HG03103 (cell line): Measurements from ENCODE around the gene DNAJB12.
"Not testable (repeated sequence)": the region's sequence is repeated elsewhere in the genome, so short reads cannot be mapped to it uniquely, and the experiment has no call there.

ENCODE experiments used
- ATAC-seq: cut with Tn5 transposase; IDR thresholded peaks from one replicate; pipeline ENCODE4 v1.9.1; 2021; ENCODE audit warnings: low read depth; ENCODE audit not compliant: unreplicated experiment

The DNAJB12 gene

DNA sequence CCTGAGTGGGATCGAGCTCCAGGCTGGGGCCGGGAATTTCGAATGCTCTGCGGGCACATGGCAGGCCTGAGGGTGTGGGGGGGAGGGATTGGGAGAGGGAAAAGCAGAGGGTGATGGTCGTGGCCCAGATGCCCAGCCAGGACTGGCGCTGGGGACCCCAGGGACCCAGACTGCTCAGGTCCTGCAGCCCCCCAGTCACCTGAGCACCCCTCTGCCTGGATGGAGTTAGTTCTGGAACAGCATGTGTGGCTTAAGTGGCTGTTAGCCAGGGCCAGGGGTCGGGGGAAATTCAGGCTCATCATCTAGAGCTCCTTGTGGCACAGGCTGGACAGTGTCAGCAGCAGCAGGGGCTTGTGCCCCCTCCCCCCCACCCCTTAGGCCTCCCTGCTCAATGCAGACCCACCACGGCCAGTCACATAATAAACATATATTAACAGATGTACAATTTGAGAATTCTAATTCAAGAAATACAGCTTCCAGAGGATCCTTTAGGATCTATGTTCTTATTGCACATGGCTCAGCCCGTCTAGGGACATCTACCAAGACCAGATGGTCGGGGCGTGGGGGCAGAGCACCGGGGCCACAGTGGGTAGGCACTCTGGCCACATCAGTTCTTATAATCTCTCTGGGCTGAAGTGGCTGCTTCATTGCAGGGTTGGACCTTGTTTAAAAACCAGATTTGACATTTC is 22.2 kb downstream of the DNAJB12 start:
- ATAC-seq = no peak

DNA sequence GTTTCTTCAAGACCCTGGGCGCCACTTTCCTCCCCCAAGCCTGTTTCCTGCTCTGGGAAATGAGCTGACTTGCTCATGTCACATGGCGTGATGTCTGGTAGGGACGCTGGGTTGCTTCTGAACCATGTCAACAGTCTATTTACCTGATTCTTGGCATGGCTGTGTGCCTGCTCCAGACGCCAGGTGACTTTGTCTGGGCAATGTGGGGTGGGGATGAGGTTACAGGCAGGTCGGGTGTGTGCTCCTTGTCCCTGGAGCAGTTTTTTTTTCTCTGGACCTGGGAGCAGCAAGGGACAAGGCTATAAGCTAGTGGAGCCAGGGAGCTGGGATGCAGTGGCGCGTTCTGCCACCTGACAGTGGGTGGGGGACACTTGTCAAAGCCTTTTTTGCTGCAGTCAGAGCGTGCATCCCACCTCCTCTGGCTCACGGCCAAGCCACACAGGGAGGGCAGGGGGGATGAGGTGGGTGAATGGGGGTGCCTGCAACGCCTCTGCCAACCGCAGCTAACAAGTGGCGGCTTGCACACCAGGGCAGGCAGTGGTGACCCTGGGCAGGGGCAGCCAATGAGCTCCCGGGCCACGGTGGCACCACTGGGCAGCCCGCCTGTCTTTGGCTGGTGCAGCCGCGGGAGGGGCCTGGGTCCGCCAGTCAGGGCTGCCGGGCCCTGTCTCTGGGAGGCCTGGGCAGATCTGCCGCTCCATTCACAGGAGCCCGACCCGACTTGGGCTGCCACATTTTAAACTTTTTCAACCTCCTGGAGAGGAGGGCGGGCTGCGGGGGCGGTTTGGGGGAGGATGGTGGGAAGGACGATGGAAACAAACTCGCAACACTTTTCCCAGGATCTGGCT is 22.9 kb downstream of the DNAJB12 start:
- ATAC-seq = peak; percentile 39

DNA sequence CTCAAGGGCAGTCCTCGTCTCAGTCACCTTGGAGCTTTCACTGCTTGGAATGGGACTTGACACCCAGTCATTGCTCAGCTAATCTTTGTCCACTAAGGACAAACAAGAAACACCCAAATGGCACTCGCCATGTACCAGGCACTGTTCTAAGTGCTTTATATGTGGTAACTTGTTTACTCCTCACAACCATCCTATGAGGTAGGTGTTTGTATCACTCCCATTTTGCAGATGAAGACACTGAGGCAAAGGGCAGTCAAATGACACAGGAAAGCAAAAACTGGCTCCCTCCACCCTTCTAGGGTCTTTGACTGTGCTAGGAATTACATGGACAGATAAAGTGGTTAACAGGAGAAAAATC is 24.7 kb downstream of the DNAJB12 start:
- ATAC-seq = no peak

DNA sequence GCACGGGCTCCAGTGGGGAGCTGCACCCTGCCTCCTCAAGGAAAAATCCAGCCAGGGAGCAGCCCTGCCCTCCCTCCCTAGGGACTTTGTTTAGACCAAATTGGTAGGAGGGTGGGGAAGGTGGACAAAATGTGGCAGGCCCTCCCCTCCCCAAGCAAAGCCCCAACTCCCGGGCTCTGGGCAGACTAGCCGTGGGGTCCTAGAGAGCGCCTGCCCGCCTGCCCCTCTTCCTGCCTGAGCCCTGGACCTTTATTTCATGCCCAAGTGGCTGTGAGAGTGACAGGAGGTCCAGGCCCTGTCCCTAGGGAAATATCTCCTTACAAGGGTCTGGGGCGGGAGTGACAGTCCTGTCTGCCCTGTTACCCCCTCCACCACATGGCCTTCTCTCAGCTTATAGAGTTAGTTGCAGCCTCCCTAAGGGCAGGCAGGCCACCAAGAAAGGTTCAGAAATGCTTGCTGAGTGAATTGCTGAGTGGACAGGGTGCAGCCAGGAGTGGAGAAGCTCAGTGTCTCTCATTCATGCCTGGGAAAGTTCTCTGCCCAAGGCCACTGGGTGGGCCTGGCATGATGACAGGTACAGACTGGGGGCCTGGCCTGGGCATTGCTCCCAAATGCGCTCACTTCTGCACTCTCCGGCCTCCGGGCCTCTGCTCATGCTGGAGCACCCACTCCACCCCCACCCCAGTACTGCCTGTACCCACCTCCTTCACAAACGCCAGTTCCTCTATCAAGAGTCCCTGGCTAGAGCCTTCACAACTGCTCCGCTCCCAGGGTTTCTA is 25.2 kb downstream of the DNAJB12 start:
- ATAC-seq = no peak

DNA sequence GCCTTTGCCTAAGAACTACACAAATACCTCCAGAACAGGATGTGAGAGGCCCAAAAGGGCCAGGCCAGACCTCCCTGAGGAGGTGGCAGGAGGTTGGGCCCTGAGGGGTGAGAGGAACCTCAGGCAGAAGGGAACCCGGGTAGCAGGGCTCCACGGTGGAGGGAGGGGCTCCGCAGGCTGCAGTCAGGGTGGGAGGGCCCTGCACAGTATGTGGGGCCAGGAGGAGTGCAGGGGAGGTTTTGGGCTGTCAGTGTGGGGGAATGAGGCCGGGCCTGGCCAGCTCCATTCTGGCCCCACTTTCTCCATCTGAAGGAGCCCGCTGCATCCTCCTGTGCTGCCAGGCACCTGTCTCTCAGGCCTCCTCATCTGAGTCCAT is 25.9 kb downstream of the DNAJB12 start:
- ATAC-seq = no peak

DNA sequence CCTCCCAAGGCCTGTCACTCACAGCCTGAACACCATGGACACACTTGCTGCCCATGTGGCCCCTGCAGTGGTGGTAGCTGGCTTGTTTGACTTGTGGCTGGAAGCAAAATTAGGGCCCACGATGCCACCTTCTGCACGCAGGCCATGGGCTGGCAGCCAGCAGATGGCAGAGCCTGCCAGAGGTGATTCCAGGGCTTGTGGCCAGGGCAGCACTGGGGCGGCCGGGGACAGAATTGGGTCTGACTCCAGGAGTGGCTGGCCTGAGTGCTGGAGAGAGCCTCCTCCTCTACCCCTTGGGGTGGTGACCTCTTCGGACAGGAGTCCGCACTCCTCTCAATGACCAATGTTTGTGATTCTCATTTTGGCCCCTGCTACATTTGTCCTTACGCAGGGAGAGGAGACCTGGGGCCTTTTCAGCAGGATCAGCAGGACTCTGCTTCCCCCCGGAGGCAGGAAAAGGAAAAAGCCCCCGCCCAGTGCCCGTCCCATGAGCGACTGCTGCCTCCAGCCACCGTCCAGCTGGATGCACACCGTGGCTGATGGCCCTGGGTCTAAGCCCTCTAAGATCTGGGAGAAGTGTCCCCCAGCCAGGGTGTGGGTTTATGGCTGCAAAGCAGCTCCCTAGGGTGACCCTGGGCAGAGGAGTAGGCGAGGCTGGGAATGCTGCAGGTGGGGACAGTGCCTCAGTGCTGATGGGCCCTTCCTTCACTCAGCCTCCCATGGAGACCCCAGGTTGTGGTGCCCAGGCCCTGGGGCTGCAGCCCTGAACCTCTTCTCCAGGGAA is 26.5 kb downstream of the DNAJB12 start:
- no peak for ATAC-seq

DNA sequence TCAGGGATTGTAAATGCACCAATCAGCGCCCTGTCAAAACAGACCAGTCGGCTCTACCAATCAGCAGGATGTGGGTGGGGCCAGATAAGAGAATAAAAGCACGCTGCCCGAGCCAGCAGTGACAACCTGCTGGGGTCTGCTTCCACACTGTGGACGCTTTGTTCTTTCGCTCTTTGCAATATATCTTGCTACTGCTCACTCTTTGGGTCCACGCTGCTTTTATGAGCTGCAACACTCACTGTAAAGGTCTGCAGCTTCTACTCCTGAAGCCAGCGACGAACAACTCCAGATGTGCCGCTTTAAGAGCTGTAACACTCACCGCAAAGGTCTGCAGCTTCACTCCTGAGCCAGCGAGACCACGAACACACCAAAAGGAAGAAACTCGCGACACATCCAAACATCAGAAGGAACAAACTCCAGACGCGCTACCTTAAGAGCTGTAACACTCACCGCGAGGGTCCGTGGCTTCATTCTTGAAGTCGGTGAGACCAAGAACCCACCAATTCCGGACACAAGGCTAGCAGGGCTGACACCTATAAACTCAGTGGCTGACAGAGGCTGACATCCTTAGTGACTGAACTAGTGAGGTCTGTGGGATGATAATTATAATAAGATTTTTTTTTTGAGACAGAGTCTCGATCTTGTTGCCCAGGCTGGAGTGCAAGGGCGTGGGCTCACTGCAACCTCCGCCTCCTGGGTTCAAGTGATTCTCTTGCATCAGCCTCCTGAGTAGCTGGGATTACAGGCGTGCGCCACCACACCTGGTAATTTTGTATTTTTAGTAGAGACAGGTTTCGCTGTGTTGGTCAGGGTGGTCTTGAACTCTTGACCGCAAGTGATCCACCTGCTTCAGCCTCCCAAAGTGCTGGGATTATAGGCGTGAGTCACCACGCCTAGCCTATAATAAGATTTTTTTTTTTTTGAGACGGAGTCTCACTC is 27.8 kb downstream of the DNAJB12 start:
- not testable (repeated sequence) for ATAC-seq

DNA sequence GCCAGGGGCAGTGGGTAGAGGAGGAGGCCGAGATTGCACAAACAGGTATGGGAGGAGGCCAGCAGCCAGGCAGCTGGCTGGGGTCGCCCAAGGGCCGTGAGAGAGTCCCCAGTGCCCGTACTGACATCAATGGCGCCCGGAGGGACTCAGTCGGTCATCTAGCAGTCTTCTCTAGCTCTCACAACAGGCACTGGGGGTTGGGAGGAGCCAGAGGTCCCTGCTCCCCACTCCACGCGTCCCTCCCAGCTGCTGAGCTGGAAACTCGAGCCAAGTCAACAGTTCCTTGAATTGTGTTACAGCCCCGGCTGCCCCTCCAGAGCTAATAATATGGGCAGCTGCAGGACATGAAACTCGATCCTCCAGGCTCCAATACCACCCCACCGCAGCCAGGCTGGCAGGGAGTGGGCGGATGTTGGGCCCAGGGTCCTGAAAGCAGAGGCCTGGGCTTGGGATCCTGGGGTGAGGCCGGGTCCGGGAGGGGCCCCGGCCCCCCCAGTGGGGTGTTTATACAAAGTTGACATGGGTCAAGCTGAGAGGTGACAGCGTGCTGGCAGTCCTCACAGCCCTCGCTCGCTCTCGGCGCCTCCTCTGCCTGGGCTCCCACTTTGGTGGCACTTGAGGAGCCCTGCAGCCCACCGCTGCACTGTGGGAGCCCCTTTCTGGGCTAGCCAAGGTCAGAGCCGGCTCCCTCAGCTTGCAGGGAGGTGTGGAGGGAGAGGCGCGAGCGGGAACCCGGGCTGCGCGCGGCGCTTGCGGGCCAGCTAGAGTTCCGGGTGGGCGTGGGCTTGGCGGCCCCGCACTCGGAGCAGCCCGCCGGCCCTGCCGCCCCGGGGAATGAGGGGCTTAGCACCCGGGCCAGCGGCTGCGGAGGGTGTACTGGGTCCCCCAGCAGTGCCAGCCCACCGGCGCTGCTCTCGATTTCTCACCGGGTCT is 29.2 kb downstream of the DNAJB12 start:
- not testable (repeated sequence) for ATAC-seq

DNA sequence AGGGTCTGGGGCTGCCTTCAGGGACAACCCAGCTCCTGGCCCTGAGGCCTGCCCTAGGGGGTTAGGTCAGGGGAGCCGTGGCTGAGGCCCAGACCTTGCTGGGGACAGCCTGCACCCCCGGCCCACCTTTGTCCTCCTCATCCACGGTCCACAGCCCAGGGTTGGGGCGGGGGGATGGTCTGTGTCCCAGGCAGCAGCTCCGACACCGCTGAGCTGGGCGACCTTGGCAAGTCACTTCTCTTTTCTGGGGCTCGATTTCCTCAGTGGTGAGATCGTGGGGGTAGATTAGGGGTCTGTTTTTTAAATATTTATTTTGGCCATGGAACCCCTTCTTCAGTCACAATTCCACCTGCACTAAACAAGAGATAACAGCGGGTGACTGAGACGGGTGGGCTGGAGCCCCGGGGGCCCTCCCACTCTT is 30.9 kb downstream of the DNAJB12 start:
- no peak for ATAC-seq

DNA sequence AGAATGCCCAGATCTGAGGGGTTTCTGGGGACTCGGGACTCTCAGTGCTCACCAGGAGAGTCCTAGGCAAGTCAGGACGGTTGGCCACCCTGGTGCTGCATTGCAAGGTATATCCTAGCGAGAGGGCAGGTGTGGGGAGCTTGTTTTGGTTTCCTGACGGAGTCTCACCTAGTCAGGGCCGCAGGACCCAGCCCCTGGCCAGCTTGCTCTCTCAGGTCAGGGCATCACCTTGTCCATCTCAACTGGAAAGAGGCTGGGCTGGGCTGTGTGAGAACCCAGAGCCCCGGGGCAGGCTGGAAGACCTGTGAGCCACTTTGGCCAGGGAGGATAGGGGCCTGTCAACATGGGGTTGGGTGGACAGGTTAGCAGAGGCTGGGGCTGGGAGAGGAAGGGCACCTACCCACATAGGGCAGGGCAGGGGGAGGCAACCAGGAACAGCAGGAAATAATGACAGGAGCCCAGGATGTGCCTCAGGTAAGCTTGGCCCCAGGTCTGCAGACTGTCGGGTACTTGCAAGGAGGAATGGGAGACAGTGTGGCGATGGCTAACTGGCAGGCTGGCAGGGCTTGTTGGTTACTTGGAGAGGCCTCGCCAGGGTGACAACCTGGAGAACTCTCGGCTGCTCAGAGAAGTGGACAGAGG is 31.5 kb downstream of the DNAJB12 start:
- ATAC-seq = no peak

DNA sequence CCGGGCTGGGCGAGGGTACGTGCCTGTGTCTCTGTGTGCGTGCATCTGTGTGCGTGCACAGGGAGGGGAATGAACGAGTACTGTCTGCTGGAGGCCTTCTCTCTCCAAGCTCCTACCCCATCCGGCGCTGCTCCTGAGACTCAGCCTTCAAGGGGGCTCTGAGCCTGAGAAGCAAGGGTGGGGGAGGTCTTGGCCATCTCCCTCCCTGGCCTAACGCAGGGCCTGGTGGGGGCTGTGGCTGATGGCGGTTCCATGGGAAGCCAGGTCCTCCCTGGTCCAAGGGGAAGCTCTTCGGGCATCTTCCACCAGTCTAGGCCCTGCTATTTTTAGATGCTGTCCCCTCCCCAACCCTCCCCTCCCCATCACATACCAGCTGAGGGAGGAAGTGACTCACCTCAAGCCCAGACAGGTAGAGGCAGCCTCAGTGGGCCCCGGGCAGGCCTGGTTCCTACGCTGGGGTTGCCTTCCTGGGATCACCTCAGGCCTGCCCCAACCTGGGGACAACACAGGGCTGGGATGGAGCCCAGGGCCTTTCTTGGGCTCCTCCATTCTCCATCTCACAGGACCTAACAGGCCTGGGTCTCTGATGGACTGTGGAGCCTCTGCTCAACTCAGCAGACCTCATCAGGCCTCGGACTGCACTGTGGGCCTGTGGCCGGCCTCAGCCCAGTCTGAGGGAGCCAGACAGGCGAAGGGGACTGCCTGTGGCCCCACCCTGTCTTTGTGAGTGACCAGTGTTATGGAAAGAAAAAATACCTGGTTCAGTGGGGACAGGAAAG is 32.2 kb downstream of the DNAJB12 start:
- ATAC-seq = no peak

DNA sequence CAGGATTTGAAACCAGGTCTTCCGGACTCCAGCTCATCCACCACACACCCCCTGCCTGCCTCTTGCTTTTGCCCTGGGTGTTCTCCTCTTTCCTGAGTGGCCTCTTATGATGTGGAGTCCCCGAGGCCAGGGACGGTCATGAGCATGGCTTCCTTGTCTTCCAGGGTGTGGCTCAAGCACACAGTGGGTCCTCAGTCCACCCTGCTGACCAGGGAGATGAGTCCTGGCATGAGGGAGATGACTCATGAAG is 32.8 kb downstream of the DNAJB12 start:
- no peak for ATAC-seq

DNA sequence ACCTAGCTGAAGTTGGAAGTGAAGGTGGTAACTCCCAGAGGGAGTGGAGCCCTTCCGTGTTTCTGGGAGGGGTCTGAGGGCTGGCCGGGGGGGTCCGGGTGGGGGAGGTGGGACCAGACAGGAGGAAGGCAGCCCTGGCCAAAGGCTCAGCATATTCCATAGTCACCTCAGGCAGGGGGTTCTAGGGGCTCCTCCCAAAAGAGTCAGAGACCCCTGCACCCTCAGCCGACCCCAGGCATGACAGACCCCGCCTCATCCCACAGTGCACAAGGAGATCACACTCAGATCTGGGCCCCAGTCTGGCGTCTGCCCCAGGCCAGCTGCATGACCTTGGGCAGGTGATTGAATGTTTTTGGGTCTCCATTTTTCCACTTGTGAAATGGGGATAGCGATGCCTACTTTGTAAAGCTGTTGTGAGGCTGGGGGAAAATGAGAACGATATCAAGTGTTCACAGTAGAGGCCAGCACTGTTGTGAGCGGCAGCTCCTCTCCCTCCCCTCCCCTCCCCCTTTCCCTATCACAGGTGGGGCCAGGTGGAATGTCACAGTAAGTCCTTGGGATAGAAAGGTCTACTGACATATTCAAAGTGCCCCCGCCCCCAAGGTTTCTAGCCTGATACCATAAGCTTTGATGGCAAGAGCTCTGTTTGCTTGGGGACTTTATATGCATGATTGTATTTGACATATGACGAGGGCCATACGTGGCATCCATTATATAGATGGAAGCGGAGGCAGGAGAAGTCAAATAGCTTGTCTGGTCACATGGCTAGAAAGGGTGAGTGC is 33.3 kb downstream of the DNAJB12 start:
- no peak for ATAC-seq

DNA sequence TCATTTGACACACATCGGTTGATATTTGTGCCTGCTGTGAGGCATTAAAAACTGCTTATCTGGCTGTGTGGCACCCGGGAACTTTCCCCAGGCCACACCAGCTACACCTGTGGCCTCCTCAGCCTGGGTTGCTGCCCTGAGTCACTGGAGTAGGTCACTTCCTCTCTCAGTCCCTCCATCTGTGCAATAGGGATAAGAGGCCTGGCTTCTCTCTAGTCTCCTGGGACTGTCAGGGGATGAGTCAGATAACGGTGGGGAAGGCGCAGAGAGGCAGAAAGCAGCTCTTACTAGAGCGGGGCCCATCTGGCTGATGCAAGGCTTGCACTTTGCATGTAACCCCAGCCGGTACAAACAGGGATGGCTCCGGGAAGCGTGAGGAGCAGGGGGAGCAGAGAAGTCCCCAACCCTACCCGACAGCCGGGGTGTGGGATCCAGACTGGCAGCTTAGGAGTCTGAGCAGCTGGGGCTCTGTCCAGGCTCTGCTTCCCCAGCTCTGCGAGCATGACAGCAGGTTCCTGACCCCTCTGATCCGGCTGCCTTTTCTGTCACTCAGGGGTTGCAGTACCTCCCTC is 34.0 kb downstream of the DNAJB12 start:
- ATAC-seq = peak; percentile 60

DNA sequence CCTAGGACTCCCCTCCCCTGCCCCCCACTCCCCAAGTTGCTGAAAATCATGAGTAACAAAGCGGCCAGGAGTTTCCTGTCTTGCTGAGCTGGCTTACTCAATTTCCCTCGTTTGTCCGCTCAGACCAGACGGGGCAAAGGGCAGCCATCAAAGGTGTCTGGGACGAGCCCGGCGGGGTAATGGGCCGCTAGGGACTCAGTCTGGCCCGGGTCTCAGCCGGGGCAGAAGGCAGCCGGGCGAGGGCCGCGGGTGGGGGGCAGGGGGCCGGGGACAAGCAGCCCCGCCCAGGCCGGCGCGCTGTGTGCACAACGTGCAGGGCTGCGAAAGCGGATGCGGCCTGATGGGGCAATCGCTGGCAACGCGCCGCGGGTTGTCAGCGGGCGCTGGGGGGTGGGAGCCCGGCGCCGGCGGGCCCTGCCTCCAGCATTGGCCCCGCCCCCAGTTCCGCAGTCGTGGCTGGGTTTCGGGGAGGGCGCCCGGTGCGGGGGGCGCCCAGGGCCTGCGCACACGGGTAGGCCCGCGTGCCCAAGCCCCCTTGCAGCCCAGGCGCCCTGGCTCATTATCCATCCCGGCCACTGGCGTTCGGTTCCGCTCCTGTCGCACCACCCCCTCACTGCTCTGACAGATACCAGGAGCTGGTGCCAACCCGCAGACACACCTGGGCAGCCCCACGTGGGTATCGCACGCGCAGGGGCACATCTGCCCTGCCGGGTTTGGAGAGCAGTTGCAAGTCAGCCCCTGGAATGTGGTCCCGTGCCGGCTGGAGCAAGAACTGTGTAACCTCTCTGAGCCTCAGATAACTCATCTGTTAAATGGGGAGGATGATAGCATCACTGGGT is 35.1 kb downstream of the DNAJB12 start:
- ATAC-seq = peak; percentile 44
